ENCODE results near the gene ZNF423.
A peak's percentile ranks its signal among the peaks of the same experiment; 100 is the strongest.

The ZNF423 gene

GRCh38 chr16:49542946-49543630 lies 312.8 kb downstream of the ZNF423 start:
- DNase-seq = no peak

GRCh38 chr16:49542391-49542891 lies 313.5 kb downstream of the ZNF423 start:
- no peak for DNase-seq

GRCh38 chr16:49540836-49541235 lies 315.1 kb downstream of the ZNF423 start:
- no peak for DNase-seq

- DNase-seq = no peak
These were observed 316.2 kb downstream of the ZNF423 start for GRCh38 chr16:49539758-49540157.

- no peak for DNase-seq
These were observed 317.9 kb downstream of the ZNF423 start for GRCh38 chr16:49537924-49538459.

- no peak for DNase-seq
These were observed 320.9 kb downstream of the ZNF423 start for GRCh38 chr16:49534901-49535610.

GRCh38 chr16:49533422-49533821 lies 322.5 kb downstream of the ZNF423 start:
- DNase-seq = no peak

GRCh38 chr16:49532873-49533272 lies 323.0 kb downstream of the ZNF423 start:
- no peak for DNase-seq

GRCh38 chr16:49531931-49532840 lies 323.7 kb downstream of the ZNF423 start:
- no peak for DNase-seq

- no peak for DNase-seq
These were observed 324.5 kb downstream of the ZNF423 start for GRCh38 chr16:49531425-49531824.

GRCh38 chr16:49530427-49530970 lies 325.4 kb downstream of the ZNF423 start:
- DNase-seq = no peak

GRCh38 chr16:49529411-49530045 lies 326.4 kb downstream of the ZNF423 start:
- no peak for DNase-seq

GRCh38 chr16:49528866-49529288 lies 327.0 kb downstream of the ZNF423 start:
- no peak for DNase-seq

GRCh38 chr16:49528060-49528865 lies 327.6 kb downstream of the ZNF423 start:
- DNase-seq = peak; percentile 26 to 37

- no peak for DNase-seq
These were observed 328.3 kb downstream of the ZNF423 start for GRCh38 chr16:49527611-49528010.

- no peak for DNase-seq
These were observed 329.0 kb downstream of the ZNF423 start for GRCh38 chr16:49526860-49527365.

GRCh38 chr16:49524947-49525315 lies 331.0 kb downstream of the ZNF423 start:
- DNase-seq = no peak

GRCh38 chr16:49524216-49524946 lies 331.5 kb downstream of the ZNF423 start:
- DNase-seq = no peak

GRCh38 chr16:49523435-49524159 lies 332.3 kb downstream of the ZNF423 start:
- no peak for DNase-seq
